A673 (cell line): Measurements from ENCODE around the gene PLXNB3. TPM values are rescaled to one million over a fixed set of nuclear protein-coding genes. Genes with fewer than 3 reads are reported as not detected.

Experiments used
- BruUV-seq: library from RNA; stranded (reverse); fragments of 400-500 nt; replicated peaks from 2 replicates; lab custom pipeline; 2021; lab: Mats Ljungman, UMichigan
- CTCF ChIA-PET: fragments of 300-600 bp; sonication (Branson Sonifier 250); formaldehyde crosslinking; loops from one replicate; lab custom pipeline; 2022; ENCODE audit warnings: antibody characterized with exemption; lab: Charles Lee
- POLR2A ChIA-PET: fragments of 300-600 bp; sonication (Branson Sonifier 250); formaldehyde crosslinking; loops from one replicate; lab custom pipeline; 2022; ENCODE audit warnings: antibody characterized with exemption; ENCODE audit not compliant: low non-redundant PET; lab: Charles Lee
- DNase-seq: peaks from one replicate; pipeline ENCODE4 v3.0.0-alpha.2; 2015; ENCODE audit warnings: low spot score
- H3K27ac ChIP-seq: fragments of 200-600 bp; sonication (generic); 2 replicates; pipeline ENCODE4 v1.5.1; 2016; ENCODE audit warnings: mixed run types, low read depth, mild to moderate bottlenecking, mixed read lengths, antibody characterized with exemption, low read length; ENCODE audit not compliant: poor library complexity, severe bottlenecking
- H3K27me3 ChIP-seq: fragments of 200-600 bp; sonication (generic); replicated peaks from 2 replicates; pipeline ENCODE4 v1.6.1; 2017; ENCODE audit warnings: mixed run types, low read depth, mild to moderate bottlenecking, mixed read lengths, antibody characterized with exemption, low read length; ENCODE audit not compliant: insufficient read depth, poor library complexity
- H3K36me3 ChIP-seq: fragments of 200-600 bp; sonication (generic); 2 replicates; pipeline ENCODE4 v1.6.1; 2016; ENCODE audit warnings: mixed run types, mild to moderate bottlenecking, mixed read lengths, antibody characterized with exemption, low read length; ENCODE audit not compliant: insufficient read depth, poor library complexity, severe bottlenecking
- H3K4me1 ChIP-seq: fragments of 200-600 bp; sonication (generic); 2 replicates; pipeline ENCODE4 v1.6.1; 2017; ENCODE audit warnings: mixed run types, mild to moderate bottlenecking, mixed read lengths, antibody characterized with exemption, low read length; ENCODE audit not compliant: insufficient read depth, poor library complexity, severe bottlenecking
- H3K4me3 ChIP-seq: fragments of 200-600 bp; sonication (generic); 2 replicates; pipeline ENCODE4 v1.5.1; 2016; ENCODE audit warnings: low read depth, mixed run types, mild to moderate bottlenecking, mixed read lengths, low read length; ENCODE audit not compliant: poor library complexity, severe bottlenecking
- H3K9me3 ChIP-seq: fragments of 200-600 bp; sonication (generic); 2 replicates; pipeline ENCODE4 v1.6.1; 2016; ENCODE audit warnings: mixed run types, low read depth, mild to moderate bottlenecking, mixed read lengths, antibody characterized with exemption, low read length; ENCODE audit not compliant: poor library complexity, severe bottlenecking
- CTCF ChIP-seq: fragments of 300-800, 200-600 bp; sonication (generic); conservative IDR thresholded peaks from 2 replicates; pipeline ENCODE4 v1.5.1; 2017; ENCODE audit warnings: low read depth, mild to moderate bottlenecking, antibody characterized with exemption, low read length, moderate library complexity, mixed read lengths
- EZH2 ChIP-seq: fragments of 200-600 bp; sonication (generic); IDR thresholded peaks from 2 replicates; pipeline ENCODE4 v1.6.1; 2017; ENCODE audit warnings: borderline replicate concordance, low read depth, mild to moderate bottlenecking, mixed read lengths, antibody characterized with exemption, low read length; ENCODE audit not compliant: poor library complexity, severe bottlenecking
- intact Hi-C: fragments of 100-400 bp; cut with micrococcal nuclease; formaldehyde crosslinking; loops from one replicate; pipeline ENCODE4 v1.10.0; 2022; ENCODE audit not compliant: unreplicated experiment
- total RNA-seq: library from RNA; stranded (reverse); gene quantifications from 2 replicates; pipeline ENCODE4 v1.2.3, GENCODE V29; 2021

PLXNB3 gene
- total RNA-seq, 1 experiment from 2014 or later = not detected

- ChIA-PET CTCF (no interaction called here), POLR2A (no interaction called here)
- DNase-seq = no peak
- Histone ChIP-seq H3K9me3 (no peaks in the 10 kb centered on the region), H3K27ac (no peak overlapping the region), H3K27me3 (no peaks in the 10 kb centered on the region), H3K4me1 (no peaks in the 10 kb centered on the region), H3K36me3 (no peaks in the 10 kb centered on the region), H3K4me3 (no peak overlapping the region)
- intact Hi-C loops = no loop called here
- no TSS peak for BruUV-seq
- TF ChIP-seq EZH2 = no peak
- TF ChIP-seq CTCF = no peak
Observed at GRCh38 chrX:153789654-153790053, 25.6 kb downstream of the PLXNB3 start.

DNA sequence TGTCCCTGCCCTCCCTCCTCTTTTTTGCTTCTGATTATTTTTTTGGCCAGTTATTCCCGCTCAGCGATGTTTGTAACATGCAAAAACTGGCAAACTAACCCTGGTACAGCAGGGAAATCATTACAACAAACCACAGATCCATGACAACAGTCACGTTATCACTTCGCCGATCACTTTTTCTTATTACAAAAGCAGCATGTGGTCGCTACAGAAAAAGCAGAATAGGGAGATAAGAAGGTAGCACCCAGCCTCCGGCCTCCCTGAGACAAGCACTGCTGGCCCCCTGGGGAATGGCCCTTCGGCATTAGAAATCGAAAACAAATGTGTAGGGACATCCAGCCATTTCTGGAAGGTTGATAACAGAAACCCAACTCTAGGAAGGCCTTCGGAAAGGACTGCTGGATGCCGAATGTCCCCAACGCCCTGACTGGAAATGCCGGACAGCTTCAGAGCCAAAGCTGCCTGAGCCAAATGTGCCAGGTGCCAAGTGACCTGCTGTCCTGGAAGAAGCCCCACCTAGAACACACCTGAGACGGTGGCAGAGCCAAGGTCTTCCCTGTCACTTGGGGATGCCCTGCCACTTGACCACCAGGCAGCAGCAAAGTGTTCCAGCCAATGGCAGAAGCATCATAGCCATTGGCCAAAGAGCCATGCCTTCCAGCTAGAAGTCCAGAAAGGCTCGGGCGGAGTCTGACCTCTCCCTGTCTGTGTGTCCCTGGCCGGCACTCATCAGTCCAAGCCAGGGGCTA lies 27.2 kb downstream of the PLXNB3 start:
- H3K36me3 ChIP-seq = peaks cover 2% of the 10 kb centered on the region
- CTCF ChIA-PET = no interaction called here
- TF ChIP-seq CTCF (no peak), EZH2 (no peak)
- DNase-seq = no peak
- H3K27me3 ChIP-seq = no peaks in the 10 kb centered on the region
- no peaks in the 10 kb centered on the region for H3K4me1 ChIP-seq
- H3K9me3 ChIP-seq = no peaks in the 10 kb centered on the region
- intact Hi-C loops = no loop called here
- no TSS peak for BruUV-seq
- H3K27ac ChIP-seq = no peak overlapping the region
- no peak overlapping the region for H3K4me3 ChIP-seq
- POLR2A ChIA-PET = no interaction called here

DNA sequence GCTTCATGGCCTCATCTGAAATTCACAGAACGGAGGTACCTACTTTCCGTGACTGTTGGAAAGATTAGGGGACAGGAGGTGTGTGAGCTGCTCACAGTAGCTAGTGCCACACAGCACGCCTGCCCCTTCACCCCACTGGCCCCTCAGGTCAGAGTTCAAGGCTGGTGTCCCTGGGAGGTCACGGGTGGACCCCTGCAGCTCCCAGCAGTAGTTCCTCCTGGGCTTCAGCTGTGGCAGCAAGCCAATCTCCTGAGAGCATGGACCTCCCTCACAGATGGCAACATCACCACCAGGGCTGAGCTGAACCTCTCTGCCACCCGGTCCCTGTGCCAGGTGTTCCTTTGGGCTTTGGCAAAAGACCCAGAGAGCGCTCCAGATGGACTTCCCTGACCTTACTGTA lies 28.3 kb downstream of the PLXNB3 start:
- POLR2A ChIA-PET = no interaction called here

More for the DNA sequence above, 28.3 kb downstream of the PLXNB3 start:
- H3K27me3 ChIP-seq = no peaks in the 10 kb centered on the region
- CTCF ChIA-PET = no interaction called here
- BruUV-seq = no TSS peak
- no peak overlapping the region for H3K4me3 ChIP-seq
- H3K4me1 ChIP-seq = no peaks in the 10 kb centered on the region
- no peak overlapping the region for H3K27ac ChIP-seq
- DNase-seq = no peak
- no peaks in the 10 kb centered on the region for H3K9me3 ChIP-seq
- intact Hi-C loops = no loop called here
- TF ChIP-seq CTCF = no peak
- TF ChIP-seq EZH2 = no peak
- H3K36me3 ChIP-seq = peaks cover 5% of the 10 kb centered on the region
